K562 (cell line): ENCODE measurements around the gene FRAT1. TPM values are rescaled to one million over a fixed set of nuclear protein-coding genes. Genes with fewer than 3 reads are reported as not detected.

ENCODE experiments used
- BACH1 ChIP-seq: fragments of 200-800 bp; sonication (Bioruptor generic); IDR thresholded peaks from 2 replicates; pipeline ENCODE4 v1.6.1; 2016; ENCODE audit warnings: missing genetic modification characterization, missing compliant biosample characterization
- CBFA2T3 ChIP-seq: fragments of 450-650 bp; IDR thresholded peaks from 2 replicates; pipeline ENCODE4 v1.6.1; 2017
- GTF2E2 ChIP-seq: fragments of 200-800 bp; sonication (Bioruptor generic); IDR thresholded peaks from 2 replicates; pipeline ENCODE4 v1.6.1; 2016; ENCODE audit warnings: missing genetic modification characterization, missing compliant biosample characterization
- KDM4B ChIP-seq, 2 experiments: fragments of 450-650 bp in 1 of 2; sonication (generic) in 1 of 2; IDR thresholded peaks; 2 replicates each; pipeline ENCODE4 v1.6.1; 2016 to 2017; ENCODE audit warnings: borderline replicate concordance in 2 of 2, antibody characterized with exemption in 1 of 2, low read depth in 1 of 2, mild to moderate bottlenecking in 1 of 2
- MECOM ChIP-seq: fragments of 250-450 bp; sonication (Bioruptor Pico); IDR thresholded peaks from 2 replicates; pipeline ENCODE4 v1.8.0; 2022; ENCODE audit warnings: inconsistent platforms
- PHF21A ChIP-seq: fragments of 450-650 bp; IDR thresholded peaks from 2 replicates; pipeline ENCODE4 v1.6.1; 2017; ENCODE audit warnings: low read depth, borderline replicate concordance
- SPI1 ChIP-seq: IDR thresholded peaks from 2 replicates; pipeline ENCODE4 v1.6.1; 2011; ENCODE audit warnings: low read depth, low read length, control low read depth, borderline replicate concordance
- STAG1 ChIP-seq: sonication (generic); formaldehyde crosslinking; IDR thresholded peaks from 2 replicates; pipeline ENCODE4 v1.5.0; 2020; ENCODE audit warnings: missing genetic modification reagents, borderline replicate concordance
- TFAP4 ChIP-seq: sonication (generic); formaldehyde crosslinking; IDR thresholded peaks from 2 replicates; pipeline ENCODE4 v1.8.0; 2022; ENCODE audit warnings: missing genetic modification reagents, mild to moderate bottlenecking, moderate library complexity, borderline replicate concordance
- WHSC1 ChIP-seq: IDR thresholded peaks from one replicate; pipeline ENCODE4 v1.6.1; 2012; ENCODE audit warnings: low read length, control low read depth, inconsistent platforms
- XRCC3 ChIP-seq: fragments of 450-650 bp; IDR thresholded peaks from 2 replicates; pipeline ENCODE4 v1.6.1; 2017; ENCODE audit warnings: mild to moderate bottlenecking, moderate library complexity
- ZBTB5 ChIP-seq: fragments of 450-650 bp; IDR thresholded peaks from 2 replicates; pipeline ENCODE4 v1.6.1; 2017; ENCODE audit warnings: antibody characterized with exemption
- ZKSCAN1 ChIP-seq: fragments of 150-350 bp; IDR thresholded peaks from 2 replicates; pipeline ENCODE4 v1.6.1; 2016; ENCODE audit warnings: low read depth, low read length
- ZNF408 ChIP-seq: fragments of 250-450 bp; sonication (Bioruptor Pico); IDR thresholded peaks from 2 replicates; pipeline ENCODE4 v1.4.0; 2020; ENCODE audit warnings: low read depth, mild to moderate bottlenecking, moderate library complexity
- ZNF79 ChIP-seq: fragments of 250-450 bp; sonication (Bioruptor Pico); IDR thresholded peaks from 2 replicates; pipeline ENCODE4 v1.4.0; 2020; ENCODE audit warnings: low read depth, mild to moderate bottlenecking, moderate library complexity
- polyA plus RNA-seq, 8 experiments: library from polyadenylated mRNA; depleted of rRNA in 4 of 8; stranded (reverse) in 5 of 8; unstranded in 3 of 8; fragments of >200 nt; fragmentation: Nextera tagmentation in 2 of 8; fragmentation: Illumina TruSeq in 1 of 8; extraction: Ambion mirVana in 2 of 8; extraction: Trizol in 1 of 8; gene quantifications; 2 replicates each; pipeline versions ENCODE4 v1.2.1 to v1.2.3, GENCODE V29; 2011 to 2014; ENCODE audit warnings: inconsistent platforms in 1 of 8, missing spikeins in 1 of 8
- total RNA-seq, 7 experiments: library from RNA; depleted of rRNA in 6 of 7; stranded (reverse); fragments of >200 nt in 6 of 7; fragmentation: Illumina TruSeq in 2 of 7; extraction: Trizol in 2 of 7; gene quantifications; 2 replicates each; pipeline versions ENCODE4 v1.2.1 to v1.2.3, GENCODE V29; 2011 to 2021; ENCODE audit warnings: low replicate concordance in 1 of 7
- TF ChIP-seq, protein P1 (sequence below), 2 experiments: fragments of 450-650 bp; conservative IDR thresholded peaks; 2 replicates each; pipeline ENCODE4 v1.6.1; 2017; ENCODE audit warnings: mild to moderate bottlenecking in 2 of 2, moderate library complexity in 2 of 2
- TF ChIP-seq, protein P2 (sequence below), 2 experiments: fragments of 450-650 bp; IDR thresholded peaks; 2 replicates each; pipeline ENCODE4 v1.6.1; 2016
- TF ChIP-seq, protein P3 (sequence below): IDR thresholded peaks from 2 replicates; pipeline ENCODE4 v1.6.1; 2012; ENCODE audit warnings: low read depth, low read length, improper control_type of control experiment, borderline replicate concordance

Gene FRAT1
- total and polyA plus RNA-seq, 9 of the 15 experiments (the other 6 are each of a cell fraction or from before 2014, with no cell fraction given): 0.11 to 4.6 (median 1.4) TPM

- TF ChIP-seq, protein P1, sequence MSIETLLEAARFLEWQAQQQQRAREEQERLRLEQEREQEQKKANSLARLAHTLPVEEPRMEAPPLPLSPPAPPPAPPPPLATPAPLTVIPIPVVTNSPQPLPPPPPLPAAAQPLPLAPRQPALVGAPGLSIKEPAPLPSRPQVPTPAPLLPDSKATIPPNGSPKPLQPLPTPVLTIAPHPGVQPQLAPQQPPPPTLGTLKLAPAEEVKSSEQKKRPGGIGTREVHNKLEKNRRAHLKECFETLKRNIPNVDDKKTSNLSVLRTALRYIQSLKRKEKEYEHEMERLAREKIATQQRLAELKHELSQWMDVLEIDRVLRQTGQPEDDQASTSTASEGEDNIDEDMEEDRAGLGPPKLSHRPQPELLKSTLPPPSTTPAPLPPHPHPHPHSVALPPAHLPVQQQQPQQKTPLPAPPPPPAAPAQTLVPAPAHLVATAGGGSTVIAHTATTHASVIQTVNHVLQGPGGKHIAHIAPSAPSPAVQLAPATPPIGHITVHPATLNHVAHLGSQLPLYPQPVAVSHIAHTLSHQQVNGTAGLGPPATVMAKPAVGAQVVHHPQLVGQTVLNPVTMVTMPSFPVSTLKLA (conservative IDR thresholded peaks at IDR 0.05): peak in 1 of 2 experiments; percentile 44; a peak in 1 of 4 replicates
- TF ChIP-seq CBFA2T3 (peak; percentile 95), ZNF408 (CRISPR knock-in tag) (no peak), XRCC3 (no peak), MECOM (peak; percentile 51), PHF21A (no peak), ZBTB5 (no peak), TFAP4 (CRISPR knock-in tag) (no peak), BACH1 (tag) (no peak), STAG1 (CRISPR knock-in tag) (no peak), GTF2E2 (tag) (no peak), ZNF79 (CRISPR knock-in tag) (no peak), SPI1 (no peak), WHSC1 (no peak), KDM4B (IDR thresholded peaks at IDR 0.05; ENCODE audit: borderline replicate concordance in 2 of 2, low read depth in 1 of 2) (no peak), ZKSCAN1 (no peak)
- TF ChIP-seq, protein P2, sequence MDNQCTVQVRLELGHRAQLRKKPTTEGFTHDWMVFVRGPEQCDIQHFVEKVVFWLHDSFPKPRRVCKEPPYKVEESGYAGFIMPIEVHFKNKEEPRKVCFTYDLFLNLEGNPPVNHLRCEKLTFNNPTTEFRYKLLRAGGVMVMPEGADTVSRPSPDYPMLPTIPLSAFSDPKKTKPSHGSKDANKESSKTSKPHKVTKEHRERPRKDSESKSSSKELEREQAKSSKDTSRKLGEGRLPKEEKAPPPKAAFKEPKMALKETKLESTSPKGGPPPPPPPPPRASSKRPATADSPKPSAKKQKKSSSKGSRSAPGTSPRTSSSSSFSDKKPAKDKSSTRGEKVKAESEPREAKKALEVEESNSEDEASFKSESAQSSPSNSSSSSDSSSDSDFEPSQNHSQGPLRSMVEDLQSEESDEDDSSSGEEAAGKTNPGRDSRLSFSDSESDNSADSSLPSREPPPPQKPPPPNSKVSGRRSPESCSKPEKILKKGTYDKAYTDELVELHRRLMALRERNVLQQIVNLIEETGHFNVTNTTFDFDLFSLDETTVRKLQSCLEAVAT (IDR thresholded peaks at IDR 0.05): no peak
- TF ChIP-seq, protein P3, sequence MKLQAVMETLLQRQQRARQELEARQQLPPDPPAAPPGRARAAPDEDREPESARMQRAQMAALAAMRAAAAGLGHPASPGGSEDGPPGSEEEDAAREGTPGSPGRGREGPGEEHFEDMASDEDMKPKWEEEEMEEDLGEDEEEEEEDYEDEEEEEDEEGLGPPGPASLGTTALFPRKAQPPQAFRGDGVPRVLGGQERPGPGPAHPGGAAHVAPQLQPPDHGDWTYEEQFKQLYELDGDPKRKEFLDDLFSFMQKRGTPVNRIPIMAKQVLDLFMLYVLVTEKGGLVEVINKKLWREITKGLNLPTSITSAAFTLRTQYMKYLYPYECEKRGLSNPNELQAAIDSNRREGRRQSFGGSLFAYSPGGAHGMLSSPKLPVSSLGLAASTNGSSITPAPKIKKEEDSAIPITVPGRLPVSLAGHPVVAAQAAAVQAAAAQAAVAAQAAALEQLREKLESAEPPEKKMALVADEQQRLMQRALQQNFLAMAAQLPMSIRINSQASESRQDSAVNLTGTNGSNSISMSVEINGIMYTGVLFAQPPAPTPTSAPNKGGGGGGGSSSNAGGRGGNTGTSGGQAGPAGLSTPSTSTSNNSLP: 0 out of 2 replicates have a peak, but pooled peaks have one; percentile 7
These were observed 21.4 kb upstream of the FRAT1 start (continued) for GRCh38 chr10:97297556-97298222.
